IPS DF 4.7 (cell line): ENCODE results near the gene SLC2A9.

Experiments
- DNase-seq: peaks from one replicate; pipeline ENCODE4 v3.0.0-alpha.2; 2013; ENCODE audit warnings: low spot score; ENCODE audit errors: extremely low read depth

SLC2A9 gene

GRCh38 chr4:10045481-10045880 is 24.2 kb upstream of the SLC2A9 start:
- no peak for DNase-seq

- DNase-seq: no peak
Observed at GRCh38 chr4:10041036-10041435, 19.7 kb upstream of the SLC2A9 start.

DNA sequence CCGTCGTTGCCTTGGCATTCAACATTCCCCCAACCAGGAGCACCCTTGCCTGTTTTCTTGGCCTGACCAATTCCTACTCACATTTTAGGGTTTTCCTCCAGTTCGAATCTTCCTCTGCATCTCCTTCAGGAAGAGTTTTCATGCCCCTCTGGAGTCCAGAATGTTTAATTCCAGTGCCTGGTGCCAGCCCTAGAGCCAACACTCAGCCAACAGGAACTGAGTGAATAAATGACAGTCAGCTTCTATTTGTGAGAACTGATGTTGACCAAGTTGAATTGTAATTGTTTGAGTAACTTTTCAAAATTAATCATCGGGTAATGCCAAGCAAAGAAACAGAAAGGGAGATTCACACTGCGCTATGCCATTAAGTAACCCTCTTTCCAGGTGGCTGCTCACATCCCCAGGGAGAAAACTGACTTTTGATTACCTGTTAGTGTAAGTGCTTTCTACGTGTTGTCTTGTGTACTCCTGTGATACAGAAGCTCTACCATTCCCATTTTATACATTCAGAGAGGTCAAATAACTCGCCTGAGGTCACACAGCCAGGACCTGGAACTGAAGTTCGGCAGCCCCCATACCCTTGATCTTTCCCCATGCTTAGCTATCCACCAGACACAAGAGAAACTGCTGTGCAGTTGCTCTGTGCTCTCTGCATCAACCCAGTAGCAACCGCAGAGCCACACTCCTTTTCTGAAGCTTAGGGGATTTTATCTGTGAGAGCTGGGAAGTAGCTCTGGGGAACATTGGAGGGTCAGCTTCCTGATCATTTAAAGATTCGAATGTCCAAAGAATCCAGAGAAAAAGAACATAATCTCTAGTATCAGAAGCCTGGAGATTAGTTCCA is 19.0 kb upstream of the SLC2A9 start:
- DNase-seq: no peak

- no peak for DNase-seq
Observed at GRCh38 chr4:10036807-10037342, 15.6 kb upstream of the SLC2A9 start.

- no peak for DNase-seq
Observed at GRCh38 chr4:10035130-10035529, 13.8 kb upstream of the SLC2A9 start.

- no peak for DNase-seq
Observed at GRCh38 chr4:10034612-10035104, 13.4 kb upstream of the SLC2A9 start.

- DNase-seq: no peak
Observed at GRCh38 chr4:10034136-10034535, 12.8 kb upstream of the SLC2A9 start.

- no peak for DNase-seq
Observed at GRCh38 chr4:10033191-10033881, 12.0 kb upstream of the SLC2A9 start.

- DNase-seq: no peak
Observed at GRCh38 chr4:10032625-10033024, 11.3 kb upstream of the SLC2A9 start.

DNA sequence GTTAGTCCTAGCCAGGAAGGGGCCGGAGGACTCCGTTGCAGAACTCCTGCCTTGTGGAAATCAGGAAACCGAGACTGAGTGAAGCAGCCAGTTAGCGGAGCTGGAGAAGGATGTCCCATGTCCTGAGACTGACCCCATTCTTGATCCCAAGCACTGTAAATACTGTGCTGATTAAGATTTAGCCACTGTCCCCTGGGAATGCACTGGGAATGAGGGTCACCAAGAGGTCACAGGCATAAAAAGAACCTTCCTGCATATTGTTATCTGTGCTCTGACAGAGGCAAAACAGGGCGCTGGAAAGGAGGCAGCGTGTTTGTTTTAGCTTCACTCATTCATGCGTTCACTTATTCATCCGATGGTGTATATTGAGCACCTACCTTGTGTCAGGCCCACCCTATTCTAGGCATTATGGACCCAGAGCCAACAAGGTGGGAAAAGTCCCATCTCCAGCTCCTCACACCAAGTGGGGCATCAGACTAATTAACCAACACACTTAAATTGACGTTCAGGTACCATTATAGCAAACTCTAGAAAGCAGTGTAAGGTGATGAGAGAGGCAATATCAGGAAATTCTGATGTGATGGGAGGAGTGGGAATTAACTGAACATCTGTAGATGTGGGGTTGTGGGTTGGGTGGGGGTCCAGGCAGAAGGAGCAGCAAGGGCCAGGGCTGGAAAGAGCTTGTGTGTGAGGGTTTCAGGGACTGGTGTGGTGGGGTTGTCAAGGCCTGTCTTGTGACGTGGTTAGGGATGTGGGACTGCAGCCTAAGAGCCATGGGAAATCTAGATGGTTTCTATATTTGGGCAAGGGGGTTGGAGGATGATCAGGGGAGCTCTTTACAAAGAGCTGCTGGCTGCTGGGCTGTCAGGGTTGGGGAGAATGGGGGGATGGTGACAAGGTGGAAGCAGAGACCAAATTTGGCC is 10.6 kb upstream of the SLC2A9 start:
- DNase-seq: no peak

DNA sequence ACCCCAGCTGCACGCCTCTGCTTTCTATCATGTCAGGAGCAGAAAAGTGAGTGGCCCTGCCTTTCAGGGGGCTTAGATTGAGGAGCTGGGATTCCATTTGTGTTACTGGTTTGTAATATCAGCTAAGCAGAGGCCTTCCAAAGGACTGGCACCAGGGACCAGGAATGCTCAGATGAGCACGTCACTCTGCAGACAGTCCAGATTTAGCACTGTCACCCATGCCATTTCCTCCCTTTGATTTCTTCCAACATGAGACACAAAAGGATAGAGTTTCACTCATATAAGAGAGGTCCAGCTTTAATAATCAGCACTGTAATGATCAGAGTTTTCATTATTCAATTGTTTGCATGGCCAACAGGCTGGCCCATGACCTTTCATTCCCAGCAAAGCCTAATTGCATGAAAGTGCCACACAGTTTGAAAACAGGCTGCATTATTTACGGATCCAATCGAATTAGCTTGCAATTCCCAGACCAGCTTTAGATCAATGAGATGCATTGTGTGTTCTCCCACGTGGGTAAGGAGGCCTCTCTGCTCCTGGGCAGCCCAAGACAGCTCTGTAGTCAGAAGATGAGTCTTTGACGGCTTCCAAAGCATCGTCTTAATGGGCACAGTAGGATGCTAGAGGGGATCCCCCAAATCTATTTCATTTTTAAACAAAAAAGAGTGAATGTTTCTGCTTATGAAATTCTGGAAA is 9.8 kb upstream of the SLC2A9 start:
- DNase-seq: no peak

- DNase-seq: no peak
Observed at GRCh38 chr4:10029403-10029802, 8.1 kb upstream of the SLC2A9 start.

GRCh38 chr4:10028910-10029309 is 7.6 kb upstream of the SLC2A9 start:
- no peak for DNase-seq

- no peak for DNase-seq
Observed at GRCh38 chr4:10026485-10026884, 5.2 kb upstream of the SLC2A9 start.

DNA sequence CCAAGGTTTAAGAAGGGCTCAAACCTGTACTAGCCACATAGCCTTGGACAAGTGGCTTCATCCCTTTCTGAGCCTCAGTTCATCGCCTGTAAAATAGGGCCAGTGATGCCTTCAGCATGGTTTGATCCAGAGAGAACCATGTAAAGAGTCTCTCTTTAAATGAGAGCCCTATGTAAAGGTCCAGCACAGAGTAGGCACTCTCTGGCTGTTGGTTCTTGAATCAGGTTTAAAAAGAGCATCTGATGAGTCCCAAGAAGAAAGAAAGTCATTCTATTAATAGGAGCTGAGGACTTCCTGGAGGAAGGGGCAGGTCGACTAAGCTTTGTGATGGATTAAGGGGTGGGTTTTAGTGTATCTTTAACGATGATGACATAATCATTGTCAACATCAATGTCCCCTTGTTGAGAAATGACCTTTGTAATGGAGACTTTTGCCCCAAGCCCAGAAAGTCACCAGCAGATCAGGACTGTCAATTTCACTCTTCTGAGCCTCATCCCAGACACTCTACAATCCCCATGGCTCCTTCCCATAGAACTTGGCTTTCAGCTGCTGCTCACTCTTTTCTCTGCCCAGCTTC is 4.0 kb upstream of the SLC2A9 start:
- no peak for DNase-seq

DNA sequence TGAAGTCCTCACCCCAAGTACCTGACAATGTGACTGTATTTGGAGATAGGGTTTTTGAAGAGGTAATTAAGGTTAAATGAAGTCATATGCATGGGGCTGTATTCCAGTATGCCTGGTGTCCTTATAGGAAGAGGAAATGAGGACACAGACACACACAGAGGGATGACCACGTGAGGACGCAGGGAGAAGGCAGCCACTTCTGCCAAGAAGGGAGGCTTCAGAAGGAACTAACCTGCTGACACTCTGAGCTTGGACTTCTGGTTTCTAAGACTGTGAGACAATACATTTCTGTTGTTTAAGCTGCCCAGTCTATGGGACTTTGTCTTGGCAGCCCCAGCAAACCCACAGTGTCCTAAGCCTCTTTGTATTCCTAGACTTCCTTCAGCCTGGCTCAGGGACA is 3.0 kb upstream of the SLC2A9 start:
- no peak for DNase-seq

DNA sequence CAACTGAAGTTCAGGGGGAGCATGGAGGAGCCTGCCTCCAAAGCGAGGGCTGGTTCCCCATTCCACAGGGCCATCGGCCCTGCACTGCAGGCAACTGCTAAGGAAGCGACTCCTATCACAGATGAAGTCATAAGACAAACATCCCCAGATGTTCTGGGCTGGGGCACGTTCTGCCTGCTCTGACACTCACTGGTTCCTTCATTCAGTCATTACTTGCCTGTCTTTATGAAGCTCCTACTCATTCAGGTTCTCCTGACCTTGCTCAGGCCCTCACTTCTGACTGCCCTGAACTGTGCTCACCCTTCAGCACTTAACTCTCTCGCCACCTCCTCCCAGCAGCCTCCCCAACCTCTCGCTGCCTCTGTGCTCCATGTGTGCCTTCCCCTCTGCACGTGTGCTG is 2.5 kb upstream of the SLC2A9 start:
- no peak for DNase-seq

GRCh38 chr4:10023050-10023419 is 1.7 kb upstream of the SLC2A9 start:
- DNase-seq: no peak

- DNase-seq: no peak
Observed at GRCh38 chr4:10022346-10023049, 1.2 kb upstream of the SLC2A9 start.

GRCh38 chr4:10021653-10022023 is 341 bp upstream of the SLC2A9 start:
- no peak for DNase-seq
